ENCODE results near the gene GDPGP1.

- no peak for TF ChIP-seq POLR2A (IDR thresholded peaks at IDR 0.05; ENCODE audit: low read length)
- no peak for TF ChIP-seq RARB (CRISPR knock-in tag; IDR thresholded peaks at IDR 0.05)
- TF ChIP-seq CBX8 (IDR thresholded peaks at IDR 0.05): no peak
- TF ChIP-seq BHLHE40 (IDR thresholded peaks at IDR 0.05; ENCODE audit: low read depth, low read length): no peak
- peak; percentile 51; the same call in 1 of the 2 replicates for TF ChIP-seq MAX (IDR thresholded peaks at IDR 0.05)
- no peak for TF ChIP-seq RFX5 (IDR thresholded peaks at IDR 0.05)
- TF ChIP-seq CTCF (IDR thresholded peaks at IDR 0.05): no peak
- peak in 1 of 2 experiments; percentile 16; a peak in 1 of 5 replicates for TF ChIP-seq RAD21 (conservative IDR thresholded peaks at IDR 0.05 in 1 of 2, IDR thresholded peaks at IDR 0.05 in 1 of 2)
- TF ChIP-seq HOXA7 (CRISPR knock-in tag; IDR thresholded peaks at IDR 0.05): no peak
- TF ChIP-seq CEBPB (IDR thresholded peaks at IDR 0.05): no peak
Measured at GRCh38 chr15:90191794-90192509, 42.1 kb upstream of the GDPGP1 start.
